ENCODE data around the gene ASS1. TPM values are rescaled to one million over a fixed set of nuclear protein-coding genes. Genes with fewer than 3 reads are reported as not detected.

The ASS1 gene
- total RNA-seq, 1 donor from 2014 or later, result 95.3 TPM

DNA sequence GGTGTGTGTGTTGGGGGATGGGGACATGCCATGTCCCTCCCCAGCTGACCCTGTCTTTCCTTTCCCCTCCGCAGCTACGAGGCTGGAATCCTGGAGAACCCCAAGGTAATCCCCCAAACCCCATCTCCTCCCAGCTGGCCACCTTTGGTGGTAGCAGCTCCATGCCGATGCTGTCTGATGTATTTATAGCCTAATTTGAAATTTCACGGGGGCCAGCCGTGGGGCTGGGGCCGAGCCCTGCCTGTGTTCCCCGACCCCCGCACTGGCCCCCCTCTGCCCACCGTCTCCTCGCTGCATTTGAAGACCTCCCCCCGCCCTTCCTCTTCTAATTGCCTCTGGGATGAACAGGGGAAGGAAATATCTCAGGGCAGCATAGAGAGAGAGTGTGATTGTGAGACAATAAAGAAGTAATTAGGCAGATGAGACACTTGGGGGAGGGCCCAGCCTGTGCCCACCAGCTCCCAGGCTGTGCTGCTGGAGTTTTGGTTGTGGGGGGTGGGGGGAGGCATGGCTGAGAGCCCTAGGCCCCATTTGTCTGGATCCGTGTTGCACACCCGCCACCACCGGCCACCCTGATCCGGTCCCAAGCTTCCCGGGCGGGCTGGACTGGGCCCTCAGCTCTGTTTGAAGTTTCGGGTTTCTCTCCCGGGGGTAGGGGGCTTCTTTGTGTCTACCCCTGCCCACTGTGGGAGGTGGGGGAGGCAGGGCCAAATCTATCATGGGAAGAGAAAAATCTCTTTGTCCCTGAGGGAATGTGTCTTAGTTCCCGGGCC lies 26.8 kb downstream of the ASS1 start:
- DNase-seq (ENCODE audit: low spot score), result no peak

GRCh38 chr9:130472184-130472705 lies 27.5 kb downstream of the ASS1 start:
- DNase-seq (ENCODE audit: low spot score), result no peak

- DNase-seq (ENCODE audit: low spot score), result no peak
Measured at GRCh38 chr9:130473009-130473408, 28.2 kb downstream of the ASS1 start.

DNA sequence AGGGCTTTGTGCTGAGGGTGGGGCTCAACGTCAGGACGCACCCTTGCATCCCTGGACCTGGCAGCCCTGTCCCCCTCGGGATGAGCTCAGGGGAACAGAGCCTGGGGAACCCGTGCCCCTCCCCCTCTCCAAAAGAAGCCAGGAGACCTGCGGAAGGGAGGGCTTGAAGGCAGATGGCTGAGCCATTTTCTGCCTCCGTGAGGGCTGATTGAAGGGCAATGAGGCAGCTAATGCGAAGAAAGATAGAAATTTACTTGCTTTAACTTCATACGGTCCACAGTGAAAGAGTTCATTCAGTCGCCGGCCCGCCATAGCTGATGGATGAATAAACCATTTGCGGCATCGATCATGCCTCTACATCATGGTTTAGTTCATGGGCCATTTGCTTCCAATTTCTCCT lies 28.8 kb downstream of the ASS1 start:
- DNase-seq (ENCODE audit: low spot score), result no peak

DNA sequence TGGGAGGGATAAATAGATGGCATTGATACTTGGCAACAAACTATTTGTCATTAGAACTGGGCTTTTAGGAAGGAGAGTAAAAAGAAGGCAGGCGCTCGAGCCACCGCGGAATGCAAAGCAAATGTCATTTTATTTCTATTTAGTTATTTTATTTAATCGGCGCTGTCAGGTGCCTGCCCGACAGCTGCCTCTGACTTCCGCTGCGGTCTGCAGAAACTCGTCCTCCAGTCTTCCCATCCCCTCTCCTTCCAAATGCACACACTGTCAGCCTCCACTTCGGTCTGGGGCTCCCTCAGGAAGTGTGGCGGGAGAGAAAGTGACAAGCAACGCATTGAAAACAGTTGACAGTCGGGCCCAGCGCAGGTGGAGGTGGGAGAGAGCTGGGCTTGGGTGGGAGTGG lies 29.3 kb downstream of the ASS1 start:
- DNase-seq (ENCODE audit: low spot score), result no peak

GRCh38 chr9:130476151-130476730 lies 31.5 kb downstream of the ASS1 start:
- DNase-seq (ENCODE audit: low spot score), result no peak

DNA sequence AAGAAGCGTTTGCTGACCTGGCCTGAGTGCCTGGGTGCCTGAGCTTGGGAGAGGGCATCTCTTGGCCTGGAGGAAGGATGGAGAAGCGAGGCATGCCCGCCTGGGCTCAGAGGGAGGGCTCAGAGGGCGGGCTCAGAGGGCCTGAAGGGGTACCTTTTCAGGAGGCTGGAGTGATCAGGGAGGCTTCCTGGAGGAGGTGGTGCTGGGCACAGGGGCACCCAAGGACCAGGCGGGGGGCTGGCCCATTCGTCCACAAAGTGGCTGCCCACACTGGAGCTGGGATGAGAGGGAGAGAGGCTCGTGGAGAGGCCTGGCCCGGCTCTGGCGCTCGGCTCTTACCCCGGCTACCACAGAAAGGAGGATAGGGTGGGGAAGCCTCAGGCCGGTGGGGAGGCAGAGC lies 32.8 kb downstream of the ASS1 start:
- DNase-seq (ENCODE audit: low spot score), result no peak

GRCh38 chr9:130478152-130478551 lies 33.4 kb downstream of the ASS1 start:
- DNase-seq (ENCODE audit: low spot score), result no peak

DNA sequence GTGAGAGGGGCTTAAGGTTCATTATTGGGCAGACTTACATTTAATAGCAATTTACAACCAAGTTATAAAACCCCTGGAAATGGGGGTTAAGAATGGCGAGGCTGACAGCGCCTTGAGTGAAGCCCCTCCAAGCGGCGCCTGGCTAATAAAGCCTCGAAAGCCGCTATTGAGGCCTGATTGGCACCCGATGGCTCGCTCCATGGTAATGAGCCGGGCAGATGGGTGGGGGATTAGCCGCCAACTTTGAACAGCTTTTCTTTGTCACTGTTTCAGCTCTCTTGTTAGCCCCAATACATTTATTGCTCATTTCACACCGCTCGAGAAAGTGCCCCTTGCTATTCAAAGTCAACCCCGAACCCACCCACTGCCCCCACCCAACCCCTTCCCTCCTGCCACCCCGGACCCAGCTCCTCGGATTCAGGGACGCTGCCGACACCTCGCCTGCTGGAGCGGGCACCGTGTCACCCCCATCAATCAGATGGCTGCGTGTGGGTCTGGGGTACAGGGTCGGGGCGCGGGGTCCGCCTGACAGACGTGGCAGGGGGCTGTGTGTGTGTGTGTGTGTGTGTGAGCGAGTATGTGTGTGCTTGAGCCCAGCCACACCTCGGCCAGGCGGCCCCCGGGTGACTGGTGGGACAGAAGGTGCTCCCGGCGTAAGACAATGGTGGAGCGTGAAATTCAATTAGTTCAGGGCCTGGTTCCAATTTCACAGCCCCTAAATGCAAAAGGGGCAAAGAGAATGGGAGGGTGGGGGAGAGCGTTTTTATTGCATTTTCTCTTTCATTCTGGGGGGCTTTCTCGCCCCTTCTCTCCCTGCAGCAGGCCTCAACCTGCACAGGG lies 34.2 kb downstream of the ASS1 start:
- no peak for DNase-seq (ENCODE audit: low spot score)

GRCh38 chr9:130479587-130479986 lies 34.8 kb downstream of the ASS1 start:
- no peak for DNase-seq (ENCODE audit: low spot score)

GRCh38 chr9:130480673-130481072 lies 35.9 kb downstream of the ASS1 start:
- no peak for DNase-seq (ENCODE audit: low spot score)

DNA sequence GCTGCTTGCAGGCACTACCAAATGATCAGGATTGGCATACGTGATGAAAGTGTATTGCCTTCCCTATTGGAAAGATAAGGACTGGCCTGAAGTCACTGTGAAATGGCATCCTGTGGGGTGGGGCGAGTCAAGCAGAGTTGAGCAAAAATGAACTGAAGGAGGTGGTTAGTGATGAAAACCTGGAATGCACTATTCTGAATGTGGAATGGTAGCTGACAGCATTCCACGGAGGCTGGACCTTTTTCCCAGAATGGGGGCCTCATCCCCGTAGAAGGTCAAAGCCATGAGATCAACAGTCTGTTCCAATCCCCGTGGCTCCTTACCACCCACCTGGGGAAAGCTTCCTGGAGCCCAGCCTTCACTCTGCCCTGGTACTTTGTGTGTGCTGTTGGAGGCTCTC lies 37.7 kb downstream of the ASS1 start:
- DNase-seq (ENCODE audit: low spot score), result no peak

DNA sequence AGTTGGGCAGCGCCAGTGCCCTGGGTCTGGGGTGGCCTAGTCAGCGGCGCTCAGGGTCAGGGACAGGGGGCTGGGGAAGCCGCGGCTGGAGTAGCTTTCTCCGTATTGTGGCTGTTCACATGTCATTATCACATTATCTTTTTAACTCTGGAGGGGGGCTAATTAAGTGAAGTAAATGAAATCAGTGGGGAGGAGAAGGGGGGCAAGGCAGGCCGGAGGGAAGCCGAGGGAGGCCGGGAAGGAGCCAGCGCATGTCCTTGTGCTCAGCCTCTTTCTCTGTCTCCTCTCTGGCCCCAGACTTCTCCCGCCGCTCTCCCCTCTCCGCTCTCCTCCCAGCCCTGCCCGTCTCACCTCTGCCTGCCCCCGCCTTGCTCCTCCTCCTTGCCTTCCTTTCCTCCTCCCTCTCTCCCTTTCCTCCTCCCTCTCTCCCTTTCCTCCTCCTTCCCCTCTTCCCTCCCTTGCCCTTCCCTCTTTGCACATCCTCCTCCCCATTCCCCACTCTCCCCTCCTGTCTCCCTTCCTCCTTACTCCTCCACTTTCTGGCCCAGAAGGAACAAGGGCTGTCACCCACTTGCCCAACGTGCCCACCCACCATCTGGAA lies 38.7 kb downstream of the ASS1 start:
- no peak for DNase-seq (ENCODE audit: low spot score)

- no peak for DNase-seq (ENCODE audit: low spot score)
Measured at GRCh38 chr9:130484362-130485072, 39.8 kb downstream of the ASS1 start.

DNA sequence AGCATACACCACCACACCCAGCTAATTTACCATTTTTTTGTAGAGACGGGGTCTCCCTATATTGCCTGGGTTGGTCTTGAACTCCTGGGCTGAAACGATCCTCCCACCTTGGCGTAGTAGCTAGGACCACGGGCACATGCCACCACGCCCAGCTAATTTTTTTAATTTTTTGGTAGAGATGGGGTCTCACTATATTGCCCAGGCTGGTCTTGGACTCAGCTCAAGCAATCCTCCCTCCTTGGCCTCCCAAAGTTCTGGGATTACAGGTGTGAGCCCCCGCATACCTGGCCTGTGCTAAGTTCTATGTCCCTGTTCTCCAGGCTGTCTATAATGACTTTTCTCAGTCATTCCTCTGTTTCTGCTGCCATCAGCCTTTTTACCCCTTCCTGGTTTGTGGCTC lies 41.3 kb downstream of the ASS1 start:
- DNase-seq (ENCODE audit: low spot score), result no peak

- no peak for DNase-seq (ENCODE audit: low spot score)
Measured at GRCh38 chr9:130487500-130487899, 42.7 kb downstream of the ASS1 start.

DNA sequence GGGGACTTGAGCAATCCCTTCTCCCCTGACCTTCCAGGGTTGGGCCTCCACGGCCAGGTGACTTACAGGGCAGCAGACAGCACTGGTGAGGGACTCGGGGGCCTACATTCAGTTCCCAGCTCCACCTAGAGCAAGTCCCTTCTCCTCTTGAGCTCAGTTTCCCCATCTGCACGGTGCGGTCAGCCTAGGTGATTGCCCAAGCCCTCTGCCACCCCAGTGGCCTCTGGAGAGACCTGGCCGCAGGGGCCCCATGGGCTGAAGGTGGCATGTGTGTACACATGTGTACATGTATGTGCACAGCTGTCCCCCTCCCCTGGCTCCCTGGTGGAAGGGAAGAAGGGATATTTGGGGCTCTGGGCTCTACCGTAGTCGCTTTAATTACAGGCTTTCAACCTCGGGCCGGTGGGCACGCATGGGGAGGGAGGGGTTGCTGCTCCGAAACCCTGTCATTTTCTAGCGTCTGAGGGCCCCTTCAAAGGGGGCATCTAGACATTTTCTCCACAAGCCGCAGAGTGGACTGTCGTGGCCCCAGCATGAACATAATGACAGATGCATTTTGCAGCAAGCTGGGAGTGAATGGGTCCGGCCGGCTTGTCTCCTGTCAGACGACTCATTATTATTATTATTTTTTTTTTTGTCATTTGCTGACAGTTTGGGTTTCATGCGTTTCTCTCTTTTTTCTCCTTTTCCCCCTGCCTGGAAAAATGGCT lies 44.0 kb downstream of the ASS1 start:
- no peak for DNase-seq (ENCODE audit: low spot score)

- DNase-seq (ENCODE audit: low spot score), result no peak
Measured at GRCh38 chr9:130490981-130491380, 46.2 kb downstream of the ASS1 start.

DNA sequence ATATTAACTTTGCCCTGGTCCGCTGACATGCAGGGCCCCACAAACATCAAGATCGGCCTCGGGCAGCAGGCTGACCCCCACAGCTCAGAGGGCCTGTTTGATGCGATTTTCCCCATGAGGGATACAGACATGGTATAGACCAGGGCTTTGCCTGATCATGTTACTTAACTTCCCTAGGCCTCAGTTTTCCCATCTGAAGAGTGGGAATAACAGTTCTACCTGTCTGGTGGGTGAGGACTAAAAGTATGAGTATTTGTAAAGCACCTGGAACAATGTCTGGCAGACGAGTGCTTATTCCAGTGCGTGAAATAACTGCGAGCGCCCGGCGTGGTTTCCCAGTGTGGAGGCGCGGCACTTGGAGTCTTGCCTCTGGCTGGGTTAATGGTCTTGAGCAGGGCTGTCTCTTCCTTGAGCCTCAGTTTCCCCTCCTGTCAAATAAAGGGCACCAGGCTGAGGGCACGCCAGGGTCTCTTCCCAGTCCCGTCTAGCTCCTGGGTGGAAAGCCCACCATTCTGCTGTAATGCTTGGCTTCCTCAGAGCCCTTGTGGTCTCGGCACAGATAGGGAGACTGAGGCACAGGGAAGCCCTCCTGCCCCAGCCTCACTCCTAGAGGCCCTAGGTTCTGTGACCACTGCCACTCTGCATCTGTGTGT lies 47.2 kb downstream of the ASS1 start:
- DNase-seq (ENCODE audit: low spot score), result no peak

GRCh38 chr9:130493021-130493420 lies 48.3 kb downstream of the ASS1 start:
- no peak for DNase-seq (ENCODE audit: low spot score)
